ENCODE results near the gene TRAF6. TPM values are rescaled to one million over a fixed set of nuclear protein-coding genes. Genes with fewer than 3 reads are reported as not detected.
"Not testable (repeated sequence)": the region's sequence is repeated elsewhere in the genome, so short reads cannot be mapped to it uniquely, and the experiment has no call there.

Gene TRAF6
- total and polyA plus RNA-seq, 2 donors (not counting 3 experiments of a cell fraction or from before 2014, with no cell fraction given) = 6.0 to 14.2 TPM

DNA sequence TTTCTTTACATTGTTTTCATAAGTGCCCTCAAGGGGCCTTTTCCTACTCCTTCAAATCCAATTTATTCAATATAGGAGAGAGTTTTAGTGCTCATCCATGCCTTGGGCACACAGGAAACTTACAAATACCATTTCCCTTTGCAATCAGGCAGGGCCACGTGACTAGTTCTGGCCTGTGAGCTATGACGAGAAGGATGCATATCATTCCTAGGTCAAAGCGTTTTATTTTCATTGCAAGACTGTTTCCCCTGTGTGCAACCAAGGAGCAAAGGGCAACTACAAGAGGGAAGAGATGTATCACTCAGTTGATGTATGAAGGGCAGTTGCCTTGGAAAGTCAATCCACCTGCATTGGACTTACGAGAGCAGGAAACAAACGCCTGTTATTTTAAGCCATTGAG is 1.9 kb upstream of the TRAF6 start:
- peak overlapping the region; percentile 30 for H3K4me2 ChIP-seq (ENCODE audit: insufficient read depth, low read length)
- intact Hi-C loops (cut with micrococcal nuclease) = no loop called here
- peaks cover 19% of the 10 kb centered on the region for H3K79me2 ChIP-seq (ENCODE audit: control insufficient read depth, insufficient read depth, low read length)
- dilution Hi-C loops (cut with MboI; ENCODE audit: extremely low pct_ligation_motif_present, low sequenced_read_pairs) = no loop called here
- no peaks in the 10 kb centered on the region for H3K9me1 ChIP-seq (replicated peaks; ENCODE audit: control insufficient read depth, extremely low read depth, insufficient read depth, low read length)
- no peak overlapping the region for H3K4me3 ChIP-seq (replicated peaks in 1 of 3; ENCODE audit: insufficient read depth in 1 of 3, low read depth in 1 of 3, low read length in 3 of 3)
- H3K9ac ChIP-seq (replicated peaks; ENCODE audit: extremely low read depth, insufficient read depth, low read length) = no peak overlapping the region
- DNase-seq (ENCODE audit: low read depth, low spot score) (no peak), FAIRE-seq (peak; percentile 74)
- ChIA-PET POLR2A (no interaction called here), CTCF (interaction anchor here (0.8 to 1.5 kb wide), 4 partner anchors 19 to 107 kb away, joined by 3 to 6 read pairs (median 4); no protein-coding TSS in a partner anchor)
- no peaks in the 10 kb centered on the region for H3K36me3 ChIP-seq (ENCODE audit: control insufficient read depth in 2 of 2, extremely low read depth in 1 of 2, insufficient read depth in 2 of 2, low read length in 2 of 2)
- no peaks in the 10 kb centered on the region for H3K27me3 ChIP-seq (ENCODE audit: control insufficient read depth in 2 of 2, insufficient read depth in 2 of 2, low read length in 2 of 2)
- H3K27ac ChIP-seq (ENCODE audit: insufficient read depth, low read depth, low read length) = no peak overlapping the region
- BruUV-seq (replicated peaks) = no TSS peak
- TF ChIP-seq FOS (IDR thresholded peaks at IDR 0.05; ENCODE audit: borderline replicate concordance, insufficient read depth, low read length) (no peak), MYC (IDR thresholded peaks at IDR 0.05; ENCODE audit: low read depth, low read length) (no peak), POLR2A (IDR thresholded peaks at IDR 0.05; ENCODE audit: low read depth, low read length) (no peak), JUN (IDR thresholded peaks at IDR 0.05; ENCODE audit: borderline replicate concordance, insufficient read depth, insufficient read length, low read depth) (no peak)
- TF ChIP-seq, protein P1, sequence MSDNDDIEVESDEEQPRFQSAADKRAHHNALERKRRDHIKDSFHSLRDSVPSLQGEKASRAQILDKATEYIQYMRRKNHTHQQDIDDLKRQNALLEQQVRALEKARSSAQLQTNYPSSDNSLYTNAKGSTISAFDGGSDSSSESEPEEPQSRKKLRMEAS (IDR thresholded peaks at IDR 0.05; ENCODE audit: insufficient read depth, insufficient read length) = peak; percentile 54
- TF ChIP-seq, protein P2, sequence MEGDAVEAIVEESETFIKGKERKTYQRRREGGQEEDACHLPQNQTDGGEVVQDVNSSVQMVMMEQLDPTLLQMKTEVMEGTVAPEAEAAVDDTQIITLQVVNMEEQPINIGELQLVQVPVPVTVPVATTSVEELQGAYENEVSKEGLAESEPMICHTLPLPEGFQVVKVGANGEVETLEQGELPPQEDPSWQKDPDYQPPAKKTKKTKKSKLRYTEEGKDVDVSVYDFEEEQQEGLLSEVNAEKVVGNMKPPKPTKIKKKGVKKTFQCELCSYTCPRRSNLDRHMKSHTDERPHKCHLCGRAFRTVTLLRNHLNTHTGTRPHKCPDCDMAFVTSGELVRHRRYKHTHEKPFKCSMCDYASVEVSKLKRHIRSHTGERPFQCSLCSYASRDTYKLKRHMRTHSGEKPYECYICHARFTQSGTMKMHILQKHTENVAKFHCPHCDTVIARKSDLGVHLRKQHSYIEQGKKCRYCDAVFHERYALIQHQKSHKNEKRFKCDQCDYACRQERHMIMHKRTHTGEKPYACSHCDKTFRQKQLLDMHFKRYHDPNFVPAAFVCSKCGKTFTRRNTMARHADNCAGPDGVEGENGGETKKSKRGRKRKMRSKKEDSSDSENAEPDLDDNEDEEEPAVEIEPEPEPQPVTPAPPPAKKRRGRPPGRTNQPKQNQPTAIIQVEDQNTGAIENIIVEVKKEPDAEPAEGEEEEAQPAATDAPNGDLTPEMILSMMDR (IDR thresholded peaks at IDR 0.05; ENCODE audit: extremely low read depth in 1 of 2, insufficient read depth in 1 of 2, low read depth in 1 of 2, low read length in 2 of 2) = no peak
- H2AFZ ChIP-seq (ENCODE audit: low read depth, low read length) = peak overlapping the region; percentile 12
- H4K20me1 ChIP-seq (replicated peaks; ENCODE audit: control insufficient read depth, extremely low read depth, insufficient read depth, low read length) = peaks cover 2% of the 10 kb centered on the region
- H3K4me1 ChIP-seq (ENCODE audit: control insufficient read depth, extremely low read depth, insufficient read depth, low read length) = peaks cover 16% of the 10 kb centered on the region
- H3K9me3 ChIP-seq (replicated peaks; ENCODE audit: control insufficient read depth, insufficient read depth, low read length) = no peaks in the 10 kb centered on the region

DNA sequence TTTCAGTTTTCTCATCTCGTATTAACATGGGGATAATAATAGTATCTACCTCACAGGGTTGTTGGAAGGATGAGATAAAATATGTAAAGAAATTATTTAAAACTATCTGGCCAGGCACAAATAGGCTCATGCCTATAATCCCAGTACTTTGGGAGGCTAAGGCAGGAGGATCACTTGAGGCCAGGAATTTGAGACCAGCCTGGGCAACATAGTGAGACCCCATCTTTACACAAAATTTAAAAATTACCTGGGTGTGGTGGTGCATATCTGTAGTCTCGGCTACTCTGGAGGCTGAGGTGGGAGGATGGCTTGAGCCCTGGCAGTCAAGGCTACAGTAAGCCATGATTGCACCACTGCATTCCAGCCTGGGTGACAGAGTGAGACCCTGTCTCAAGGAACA is 990 bp upstream of the TRAF6 start:
- Histone ChIP-seq H3K4me1 (ENCODE audit: control insufficient read depth, extremely low read depth, insufficient read depth, low read length) (peaks cover 16% of the 10 kb centered on the region), H3K4me2 (ENCODE audit: insufficient read depth, low read length) (peak overlapping the region; percentile 67), H3K79me2 (ENCODE audit: control insufficient read depth, insufficient read depth, low read length) (peaks cover 26% of the 10 kb centered on the region)
- H2AFZ ChIP-seq (ENCODE audit: low read depth, low read length); H3K36me3 ChIP-seq (ENCODE audit: control insufficient read depth in 2 of 2, extremely low read depth in 1 of 2, insufficient read depth in 2 of 2, low read length in 2 of 2); H3K27ac ChIP-seq (ENCODE audit: insufficient read depth, low read depth, low read length); H3K9me1 ChIP-seq (replicated peaks; ENCODE audit: control insufficient read depth, extremely low read depth, insufficient read depth, low read length); DNase-seq (ENCODE audit: low read depth, low spot score); POLR2A ChIA-PET; dilution Hi-C loops (cut with MboI; ENCODE audit: extremely low pct_ligation_motif_present, low sequenced_read_pairs); H3K4me3 ChIP-seq (replicated peaks in 1 of 3; ENCODE audit: insufficient read depth in 1 of 3, low read depth in 1 of 3, low read length in 3 of 3); H3K9me3 ChIP-seq (replicated peaks; ENCODE audit: control insufficient read depth, insufficient read depth, low read length); H3K9ac ChIP-seq (replicated peaks; ENCODE audit: extremely low read depth, insufficient read depth, low read length); BruUV-seq (replicated peaks); H4K20me1 ChIP-seq (replicated peaks; ENCODE audit: control insufficient read depth, extremely low read depth, insufficient read depth, low read length); H3K27me3 ChIP-seq (ENCODE audit: control insufficient read depth in 2 of 2, insufficient read depth in 2 of 2, low read length in 2 of 2); FAIRE-seq; intact Hi-C loops (cut with micrococcal nuclease): not testable (repeated sequence)
- CTCF ChIA-PET = interaction anchor here (1.4 to 2.9 kb wide), 6 partner anchors 10 to 222 kb away, joined by 3 to 36 read pairs (median 8); partner anchors contain the start of gene COMMD9
